OCI-LY7 (cell line): ENCODE measurements around the gene ATP11A.

Experiments
- EZH2phosphoT487 ChIP-seq: fragments of 200-600 bp; sonication (generic); IDR thresholded peaks from 2 replicates; pipeline ENCODE4 v1.6.1; 2018; ENCODE audit warnings: low read depth, borderline replicate concordance, mild to moderate bottlenecking, mixed run types, antibody characterized with exemption, low read length, moderate library complexity, mixed read lengths
- TF ChIP-seq, protein P1 (sequence below): fragments of 200-600 bp; sonication (generic); conservative IDR thresholded peaks from 2 replicates; pipeline ENCODE4 v1.5.1; 2014; ENCODE audit warnings: mild to moderate bottlenecking, antibody characterized with exemption, low read length, moderate library complexity, mixed read lengths

DNA sequence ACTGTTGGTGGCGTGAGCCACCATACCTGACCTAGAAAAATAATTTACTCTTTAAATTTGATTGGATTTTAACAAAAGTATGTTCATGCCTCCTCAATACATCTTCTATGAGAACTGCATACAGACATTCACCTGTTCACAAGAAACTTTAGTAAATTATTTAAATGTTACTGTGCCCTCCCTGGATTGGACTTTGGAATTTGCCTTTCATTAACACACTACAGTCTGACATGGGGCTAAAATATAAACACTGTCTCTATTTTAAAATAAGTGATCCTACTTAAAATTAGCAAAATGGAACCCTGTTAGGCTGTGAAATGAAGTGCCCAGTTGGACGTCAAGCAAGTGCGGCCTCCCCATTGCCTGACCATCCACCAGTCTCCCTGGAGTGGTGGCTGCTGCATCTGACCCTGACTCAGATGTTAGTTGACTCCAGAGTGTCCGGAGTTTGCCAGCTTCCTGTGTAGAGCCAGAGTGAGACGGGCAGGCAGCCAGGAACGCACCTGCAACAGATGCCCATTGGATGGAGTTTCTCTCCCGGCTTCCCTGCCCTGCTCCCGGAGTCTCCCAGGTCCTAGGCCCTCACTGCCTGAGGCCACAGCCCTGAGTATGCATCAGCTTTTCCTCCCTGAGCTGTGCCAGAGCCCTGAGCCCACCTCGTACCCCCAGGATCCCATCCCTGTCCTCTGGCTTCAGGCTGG lies 45.9 kb upstream of the ATP11A start:
- TF ChIP-seq, protein P1, sequence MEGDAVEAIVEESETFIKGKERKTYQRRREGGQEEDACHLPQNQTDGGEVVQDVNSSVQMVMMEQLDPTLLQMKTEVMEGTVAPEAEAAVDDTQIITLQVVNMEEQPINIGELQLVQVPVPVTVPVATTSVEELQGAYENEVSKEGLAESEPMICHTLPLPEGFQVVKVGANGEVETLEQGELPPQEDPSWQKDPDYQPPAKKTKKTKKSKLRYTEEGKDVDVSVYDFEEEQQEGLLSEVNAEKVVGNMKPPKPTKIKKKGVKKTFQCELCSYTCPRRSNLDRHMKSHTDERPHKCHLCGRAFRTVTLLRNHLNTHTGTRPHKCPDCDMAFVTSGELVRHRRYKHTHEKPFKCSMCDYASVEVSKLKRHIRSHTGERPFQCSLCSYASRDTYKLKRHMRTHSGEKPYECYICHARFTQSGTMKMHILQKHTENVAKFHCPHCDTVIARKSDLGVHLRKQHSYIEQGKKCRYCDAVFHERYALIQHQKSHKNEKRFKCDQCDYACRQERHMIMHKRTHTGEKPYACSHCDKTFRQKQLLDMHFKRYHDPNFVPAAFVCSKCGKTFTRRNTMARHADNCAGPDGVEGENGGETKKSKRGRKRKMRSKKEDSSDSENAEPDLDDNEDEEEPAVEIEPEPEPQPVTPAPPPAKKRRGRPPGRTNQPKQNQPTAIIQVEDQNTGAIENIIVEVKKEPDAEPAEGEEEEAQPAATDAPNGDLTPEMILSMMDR, result no peak
- TF ChIP-seq EZH2phosphoT487, result no peak
